OCI-LY1 (cell line): Measurements from ENCODE around the gene STK11.

ENCODE experiments used
- H2AFZ ChIP-seq: fragments of 200-600 bp; sonication (generic), shearing (Covaris generic); 2 replicates; pipeline ENCODE4 v1.6.0; 2014; ENCODE audit warnings: antibody characterized with exemption, mild to moderate bottlenecking, low read length
- H3F3A ChIP-seq: fragments of 200-600 bp; sonication (generic), shearing (Covaris generic); 2 replicates; pipeline ENCODE4 v1.6.0; 2014; ENCODE audit warnings: mild to moderate bottlenecking, antibody characterized with exemption, low read length, moderate library complexity; ENCODE audit not compliant: insufficient read depth
- H3K27ac ChIP-seq: fragments of 200-600 bp; sonication (generic); 2 replicates; pipeline ENCODE4 v1.5.1; 2014; ENCODE audit warnings: low read length, mixed run types, mild to moderate bottlenecking, low read depth; ENCODE audit not compliant: poor library complexity, severe bottlenecking
- H3K27me3 ChIP-seq: fragments of 200-600 bp; sonication (generic); 2 replicates; pipeline ENCODE4 v1.6.0; 2014; ENCODE audit warnings: antibody characterized with exemption, mild to moderate bottlenecking, low read length, moderate library complexity; ENCODE audit not compliant: insufficient read depth
- H3K36me3 ChIP-seq: fragments of 200-600 bp; sonication (generic); 2 replicates; pipeline ENCODE4 v1.6.1; 2014; ENCODE audit warnings: mild to moderate bottlenecking, antibody characterized with exemption, low read length, moderate library complexity, mixed read lengths; ENCODE audit not compliant: insufficient read depth
- H3K4me1 ChIP-seq: fragments of 200-600 bp; sonication (generic); 2 replicates; pipeline ENCODE4 v1.5.1; 2014; ENCODE audit warnings: mild to moderate bottlenecking, low read length, moderate library complexity; ENCODE audit not compliant: insufficient read depth, severe bottlenecking
- H3K4me2 ChIP-seq: fragments of 200-600 bp; sonication (generic), shearing (Covaris generic); 2 replicates; pipeline ENCODE4 v1.6.1; 2014; ENCODE audit warnings: low read length
- H3K4me3 ChIP-seq: fragments of 200-600 bp; sonication (generic); 2 replicates; pipeline ENCODE4 v1.5.1; 2014; ENCODE audit warnings: low read length, low read depth, mild to moderate bottlenecking, mixed read lengths; ENCODE audit not compliant: poor library complexity, severe bottlenecking
- H3K79me2 ChIP-seq: fragments of 200-600 bp; shearing (Covaris generic); 2 replicates; pipeline ENCODE4 v1.6.1; 2016; ENCODE audit warnings: mixed run types, low read length, mixed read lengths; ENCODE audit not compliant: insufficient read depth
- H3K9ac ChIP-seq: fragments of 200-600 bp; sonication (generic), shearing (Covaris generic); 2 replicates; pipeline ENCODE4 v1.6.1; 2014; ENCODE audit warnings: mild to moderate bottlenecking, low read length, mixed read lengths
- H3K9me2 ChIP-seq: fragments of 200-600 bp; sonication (generic), shearing (Covaris generic); 2 replicates; pipeline ENCODE4 v1.6.1; 2014; ENCODE audit warnings: low read depth, mild to moderate bottlenecking, low read length, mixed read lengths
- H3K9me3 ChIP-seq: fragments of 200-600 bp; shearing (Covaris generic); 2 replicates; pipeline ENCODE4 v1.6.1; 2014; ENCODE audit warnings: low read length, mixed read lengths
- H4K20me1 ChIP-seq: fragments of 200-600 bp; sonication (generic), shearing (Covaris generic); 2 replicates; pipeline ENCODE4 v1.6.0; 2016; ENCODE audit warnings: mild to moderate bottlenecking, low read length; ENCODE audit not compliant: insufficient read depth
- EZH2 ChIP-seq: fragments of 200-600 bp; sonication (generic), shearing (Covaris generic); IDR thresholded peaks from 2 replicates; pipeline ENCODE4 v1.8.0; 2017; ENCODE audit warnings: borderline replicate concordance, mixed run types, mild to moderate bottlenecking, antibody characterized with exemption, low read length, moderate library complexity, mixed read lengths
- TF ChIP-seq, protein P1 (sequence below): fragments of 200-600 bp; sonication (generic), shearing (Covaris generic); IDR thresholded peaks from 2 replicates; pipeline ENCODE4 v1.5.1; 2017; ENCODE audit warnings: mild to moderate bottlenecking, antibody characterized with exemption, low read length, moderate library complexity, mixed read lengths

Gene STK11

GRCh38 chr19:1239796-1240737 lies 34.5 kb downstream of the STK11 start:
- Histone ChIP-seq H3K9me2 (no peaks in the 10 kb centered on the region), H3K79me2 (no peaks in the 10 kb centered on the region), H3K36me3 (peaks cover 5% of the 10 kb centered on the region; the same call in 1 of the 2 replicates), H3K27ac (no peak overlapping the region), H3K4me2 (peak overlapping the region; percentile 92), H3K9ac (peak overlapping the region; percentile 52; the same call in 1 of the 2 replicates), H3K9me3 (no peaks in the 10 kb centered on the region), H3F3A (peaks cover 5% of the 10 kb centered on the region; the same call in 1 of the 2 replicates), H2AFZ (no peak overlapping the region), H4K20me1 (no peaks in the 10 kb centered on the region), H3K4me3 (peak overlapping the region; percentile 44), H3K27me3 (peaks cover 6% of the 10 kb centered on the region; the same call in 1 of the 2 replicates), H3K4me1 (peaks cover 48% of the 10 kb centered on the region)
- TF ChIP-seq, protein P1, sequence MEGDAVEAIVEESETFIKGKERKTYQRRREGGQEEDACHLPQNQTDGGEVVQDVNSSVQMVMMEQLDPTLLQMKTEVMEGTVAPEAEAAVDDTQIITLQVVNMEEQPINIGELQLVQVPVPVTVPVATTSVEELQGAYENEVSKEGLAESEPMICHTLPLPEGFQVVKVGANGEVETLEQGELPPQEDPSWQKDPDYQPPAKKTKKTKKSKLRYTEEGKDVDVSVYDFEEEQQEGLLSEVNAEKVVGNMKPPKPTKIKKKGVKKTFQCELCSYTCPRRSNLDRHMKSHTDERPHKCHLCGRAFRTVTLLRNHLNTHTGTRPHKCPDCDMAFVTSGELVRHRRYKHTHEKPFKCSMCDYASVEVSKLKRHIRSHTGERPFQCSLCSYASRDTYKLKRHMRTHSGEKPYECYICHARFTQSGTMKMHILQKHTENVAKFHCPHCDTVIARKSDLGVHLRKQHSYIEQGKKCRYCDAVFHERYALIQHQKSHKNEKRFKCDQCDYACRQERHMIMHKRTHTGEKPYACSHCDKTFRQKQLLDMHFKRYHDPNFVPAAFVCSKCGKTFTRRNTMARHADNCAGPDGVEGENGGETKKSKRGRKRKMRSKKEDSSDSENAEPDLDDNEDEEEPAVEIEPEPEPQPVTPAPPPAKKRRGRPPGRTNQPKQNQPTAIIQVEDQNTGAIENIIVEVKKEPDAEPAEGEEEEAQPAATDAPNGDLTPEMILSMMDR, result peak; percentile 68
- TF ChIP-seq EZH2, result no peak

GRCh38 chr19:1240925-1241324 lies 35.3 kb downstream of the STK11 start:
- H3F3A ChIP-seq, result peaks cover 5% of the 10 kb centered on the region; the same call in 1 of the 2 replicates
- H3K79me2 ChIP-seq, result no peaks in the 10 kb centered on the region
- H3K4me3 ChIP-seq, result peak overlapping the region; percentile 95
- TF ChIP-seq, protein P1, result no peak
- TF ChIP-seq EZH2, result no peak
- no peaks in the 10 kb centered on the region for H4K20me1 ChIP-seq
- no peaks in the 10 kb centered on the region for H3K9me3 ChIP-seq
- no peak overlapping the region for H2AFZ ChIP-seq
- peaks cover 5% of the 10 kb centered on the region; the same call in 1 of the 2 replicates for H3K36me3 ChIP-seq
- no peaks in the 10 kb centered on the region for H3K9me2 ChIP-seq
- peaks cover 54% of the 10 kb centered on the region for H3K4me1 ChIP-seq
- peak overlapping the region; percentile 26; the same call in 1 of the 2 replicates for H3K9ac ChIP-seq
- H3K27ac ChIP-seq, result peak overlapping the region; percentile 42
- H3K27me3 ChIP-seq, result peaks cover 5% of the 10 kb centered on the region; the same call in 1 of the 2 replicates
- peak overlapping the region; percentile 92 for H3K4me2 ChIP-seq

- peaks cover 5% of the 10 kb centered on the region; the same call in 1 of the 2 replicates for H3F3A ChIP-seq
- H3K9ac ChIP-seq, result peak within 1 kb of the TSS; percentile 93
- H3K4me2 ChIP-seq, result peak within 1 kb of the TSS; percentile 92
- no peaks in the 10 kb centered on the region for H3K9me3 ChIP-seq
- H3K36me3 ChIP-seq, result peaks cover 5% of the 10 kb centered on the region; the same call in 1 of the 2 replicates
- no peak within 1 kb of the TSS for H2AFZ ChIP-seq
- peaks cover 54% of the 10 kb centered on the region for H3K4me1 ChIP-seq
- H3K79me2 ChIP-seq, result no peaks in the 10 kb centered on the region
- TF ChIP-seq EZH2, result no peak
- TF ChIP-seq, protein P1, result no peak
- no peaks in the 10 kb centered on the region for H3K9me2 ChIP-seq
- peak within 1 kb of the TSS; percentile 42 for H3K27ac ChIP-seq
- H3K27me3 ChIP-seq, result no peaks in the 10 kb centered on the region
- no peaks in the 10 kb centered on the region for H4K20me1 ChIP-seq
- peak within 1 kb of the TSS; percentile 95 for H3K4me3 ChIP-seq
Measured at GRCh38 chr19:1241417-1242095, 36.0 kb downstream of the STK11 start, which contains the start of gene ATP5F1D. Gene ATP5F1D (plus strand): TSS chr19:1241751. CDS start chr19:1241851, 100 bp downstream.
